Measurements from ENCODE around the gene KMT2C. TPM values are rescaled to one million over a fixed set of nuclear protein-coding genes. Genes with fewer than 3 reads are reported as not detected.

KMT2C gene
- total RNA-seq, 1 donor = 36.2 TPM

DNA sequence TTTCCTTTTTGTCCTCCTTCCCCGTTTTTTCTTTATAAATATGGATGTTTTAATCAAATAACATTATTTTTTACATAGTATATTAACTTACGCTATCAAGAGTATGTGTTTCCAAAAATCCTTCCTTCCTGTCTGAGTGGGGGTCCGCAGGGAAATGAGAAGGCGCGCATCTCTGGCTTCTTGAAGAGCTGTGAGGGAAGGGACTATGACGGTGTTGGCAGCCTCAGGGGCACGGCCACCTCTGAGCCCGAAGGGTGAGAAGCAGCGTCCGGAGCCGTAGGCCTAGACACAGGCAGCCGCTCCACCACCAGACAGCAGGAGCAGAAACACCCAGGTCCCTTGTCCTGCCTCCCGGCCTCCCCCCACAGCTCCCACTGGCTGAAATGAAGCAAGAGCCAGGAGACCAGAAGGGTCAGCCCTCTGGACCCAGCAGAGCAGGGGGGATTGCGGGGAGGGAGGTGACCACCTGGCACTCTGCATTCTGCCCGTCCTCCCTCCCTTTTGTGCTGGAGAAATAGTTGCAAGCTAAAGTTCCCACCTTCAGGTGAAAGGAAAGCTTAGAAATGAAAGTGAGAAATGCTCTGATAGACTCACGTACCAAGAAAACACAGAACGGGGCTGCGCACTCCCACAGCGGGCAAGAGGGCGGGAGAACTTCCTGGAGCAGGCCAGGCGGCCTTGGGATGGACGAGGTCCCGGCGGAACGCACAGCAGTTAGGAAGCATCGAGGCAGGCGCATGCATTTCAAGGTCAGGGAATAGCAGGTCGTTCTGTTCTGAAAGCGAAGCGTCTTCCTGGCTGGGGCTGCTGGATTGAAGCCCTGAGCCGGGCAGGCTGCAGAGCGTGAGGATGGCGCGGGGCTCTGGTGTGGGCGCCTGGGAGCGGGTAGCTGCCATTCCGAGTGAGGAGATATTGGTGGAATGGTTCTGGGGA, 304.9 kb downstream of the KMT2C start:
- H3K79me2 ChIP-seq (ENCODE audit: insufficient read depth, low read length) = no peaks in the 10 kb centered on the region
- H3K4me2 ChIP-seq (ENCODE audit: insufficient read depth, low read length) = no peak overlapping the region
- no peaks in the 10 kb centered on the region for H4K20me1 ChIP-seq (ENCODE audit: insufficient read depth, low read length)
- peaks cover 41% of the 10 kb centered on the region for H3K36me3 ChIP-seq (ENCODE audit: insufficient read depth, low read length)
- peaks cover 9% of the 10 kb centered on the region for H3K9me3 ChIP-seq (ENCODE audit: low read depth, low read length)
- no peak overlapping the region for H3K27ac ChIP-seq (ENCODE audit: low read depth, low read length)
- no peak for DNase-seq (ENCODE audit: insufficient read length, low spot score, missing footprints)
- H3K4me1 ChIP-seq (ENCODE audit: insufficient read depth, low read length) = peaks cover 2% of the 10 kb centered on the region
- H3K4me3 ChIP-seq (ENCODE audit: insufficient read depth, low read length) = no peak overlapping the region
- H2AFZ ChIP-seq (ENCODE audit: low read length) = no peak overlapping the region
- no peak for TF ChIP-seq CTCF (IDR thresholded peaks at IDR 0.05; ENCODE audit: extremely low read depth, low read depth, low read length)
- no peaks in the 10 kb centered on the region for H3K27me3 ChIP-seq (ENCODE audit: insufficient read depth, low read length)

DNA sequence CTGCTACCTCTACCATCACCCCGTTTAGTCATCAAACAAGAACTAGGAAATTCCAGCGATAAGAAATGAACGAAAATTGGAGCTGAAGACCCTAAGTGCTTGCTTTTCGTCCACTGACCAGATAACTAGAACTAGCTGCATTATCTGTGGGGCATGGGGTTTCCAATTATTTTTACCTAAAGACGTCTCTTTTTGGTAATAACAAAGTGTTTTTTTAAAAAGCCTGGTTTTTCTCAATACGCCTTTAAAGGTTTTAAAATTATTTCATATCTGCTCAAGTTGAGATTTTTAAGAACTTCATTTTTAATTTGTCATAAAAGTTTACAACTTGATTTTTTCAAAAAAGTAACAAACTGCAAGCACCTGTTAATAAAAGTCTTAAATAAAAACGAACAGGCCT, 306.1 kb downstream of the KMT2C start:
- Histone ChIP-seq H3K79me2 (ENCODE audit: insufficient read depth, low read length) (no peaks in the 10 kb centered on the region), H3K4me3 (ENCODE audit: insufficient read depth, low read length) (no peak overlapping the region), H3K36me3 (ENCODE audit: insufficient read depth, low read length) (peaks cover 46% of the 10 kb centered on the region), H2AFZ (ENCODE audit: low read length) (no peak overlapping the region), H3K27ac (ENCODE audit: low read depth, low read length) (no peak overlapping the region), H4K20me1 (ENCODE audit: insufficient read depth, low read length) (no peaks in the 10 kb centered on the region), H3K9me3 (ENCODE audit: low read depth, low read length) (peaks cover 9% of the 10 kb centered on the region), H3K4me1 (ENCODE audit: insufficient read depth, low read length) (no peaks in the 10 kb centered on the region), H3K27me3 (ENCODE audit: insufficient read depth, low read length) (no peaks in the 10 kb centered on the region), H3K4me2 (ENCODE audit: insufficient read depth, low read length) (no peak overlapping the region)
- no peak for TF ChIP-seq CTCF (IDR thresholded peaks at IDR 0.05; ENCODE audit: extremely low read depth, low read depth, low read length)
- DNase-seq (ENCODE audit: insufficient read length, low spot score, missing footprints) = no peak

DNA sequence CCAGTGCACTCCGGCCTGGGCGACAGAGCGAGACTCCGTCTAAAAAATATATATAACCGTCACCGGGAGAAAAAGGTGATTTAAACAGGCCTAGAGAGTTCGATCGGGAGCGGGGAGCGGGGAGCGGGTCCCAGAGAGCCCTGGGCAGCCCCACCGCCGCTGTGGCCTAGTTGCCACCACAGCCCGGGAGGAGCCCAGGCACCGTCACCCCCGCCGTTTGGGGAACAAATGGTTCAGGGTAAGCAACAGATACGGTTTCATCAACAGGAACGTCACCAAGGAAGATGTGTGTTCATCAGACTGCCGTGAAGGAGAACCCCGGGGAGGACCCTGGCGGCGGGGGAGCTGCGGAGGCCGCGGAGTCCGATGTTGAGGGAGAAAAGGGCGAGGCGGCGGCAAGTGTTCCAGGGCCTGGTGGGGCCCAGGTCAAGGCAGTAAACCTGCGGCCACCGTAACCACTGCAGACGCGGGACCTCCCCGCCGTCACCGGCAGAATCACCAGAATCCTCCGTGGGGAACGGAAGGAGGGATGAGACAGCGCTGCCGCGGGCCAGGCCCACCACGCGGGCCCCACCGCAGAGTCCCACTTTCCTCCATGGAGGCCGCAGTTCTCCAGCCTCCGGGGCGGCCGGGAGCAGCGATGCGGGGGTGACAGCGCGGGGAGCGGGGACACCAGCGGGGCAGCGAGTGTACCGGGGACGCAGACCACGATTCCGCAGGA, 306.9 kb downstream of the KMT2C start:
- H3K4me3 ChIP-seq (ENCODE audit: insufficient read depth, low read length) = no peak overlapping the region
- no peak overlapping the region for H3K4me2 ChIP-seq (ENCODE audit: insufficient read depth, low read length)
- no peak overlapping the region for H3K27ac ChIP-seq (ENCODE audit: low read depth, low read length)
- no peaks in the 10 kb centered on the region for H3K27me3 ChIP-seq (ENCODE audit: insufficient read depth, low read length)
- H3K36me3 ChIP-seq (ENCODE audit: insufficient read depth, low read length) = peaks cover 53% of the 10 kb centered on the region
- H3K4me1 ChIP-seq (ENCODE audit: insufficient read depth, low read length) = no peaks in the 10 kb centered on the region
- DNase-seq (ENCODE audit: insufficient read length, low spot score, missing footprints) = no peak
- TF ChIP-seq CTCF (IDR thresholded peaks at IDR 0.05; ENCODE audit: extremely low read depth, low read depth, low read length) = no peak
- no peaks in the 10 kb centered on the region for H3K79me2 ChIP-seq (ENCODE audit: insufficient read depth, low read length)
- no peak overlapping the region for H2AFZ ChIP-seq (ENCODE audit: low read length)
- peaks cover 12% of the 10 kb centered on the region for H3K9me3 ChIP-seq (ENCODE audit: low read depth, low read length)
- peaks cover 2% of the 10 kb centered on the region for H4K20me1 ChIP-seq (ENCODE audit: insufficient read depth, low read length)

GRCh38 chr7:152128252-152128651, 307.6 kb downstream of the KMT2C start:
- H3K79me2 ChIP-seq (ENCODE audit: insufficient read depth, low read length) = no peaks in the 10 kb centered on the region
- no peak overlapping the region for H3K4me3 ChIP-seq (ENCODE audit: insufficient read depth, low read length)
- no peak overlapping the region for H3K27ac ChIP-seq (ENCODE audit: low read depth, low read length)
- no peak for TF ChIP-seq CTCF (IDR thresholded peaks at IDR 0.05; ENCODE audit: extremely low read depth, low read depth, low read length)
- H2AFZ ChIP-seq (ENCODE audit: low read length) = no peak overlapping the region
- H4K20me1 ChIP-seq (ENCODE audit: insufficient read depth, low read length) = peaks cover 2% of the 10 kb centered on the region
- no peaks in the 10 kb centered on the region for H3K27me3 ChIP-seq (ENCODE audit: insufficient read depth, low read length)
- no peaks in the 10 kb centered on the region for H3K4me1 ChIP-seq (ENCODE audit: insufficient read depth, low read length)
- no peak overlapping the region for H3K4me2 ChIP-seq (ENCODE audit: insufficient read depth, low read length)
- peaks cover 60% of the 10 kb centered on the region for H3K36me3 ChIP-seq (ENCODE audit: insufficient read depth, low read length)
- DNase-seq (ENCODE audit: insufficient read length, low spot score, missing footprints) = no peak
- peaks cover 12% of the 10 kb centered on the region for H3K9me3 ChIP-seq (ENCODE audit: low read depth, low read length)
